HCT116 (cell line): Measurements from ENCODE around the gene IGFBP6.

Source experiments
- CEBPB ChIP-seq: IDR thresholded peaks from 2 replicates; pipeline ENCODE4 v1.6.1; 2012; ENCODE audit warnings: low read depth
- EGR1 ChIP-seq: IDR thresholded peaks from 2 replicates; pipeline ENCODE4 v1.6.1; 2012; ENCODE audit warnings: low read depth
- EZH2 ChIP-seq: fragments of 200-600 bp; sonication (generic); IDR thresholded peaks from 2 replicates; pipeline ENCODE4 v1.6.1; 2017; ENCODE audit warnings: antibody characterized with exemption, mixed run types
- EZH2phosphoT487 ChIP-seq: fragments of 200-600 bp; IDR thresholded peaks from 2 replicates; pipeline ENCODE4 v1.6.1; 2018; ENCODE audit warnings: antibody characterized with exemption, borderline replicate concordance
- JUND ChIP-seq: IDR thresholded peaks from 2 replicates; pipeline ENCODE4 v1.6.1; 2012
- POLR2A ChIP-seq: IDR thresholded peaks from 2 replicates; pipeline ENCODE4 v1.7.0; 2011; ENCODE audit warnings: borderline replicate concordance; ENCODE audit not compliant: insufficient read depth, insufficient read length; ENCODE audit errors: extremely low read depth
- RAD21 ChIP-seq: IDR thresholded peaks from 2 replicates; pipeline ENCODE4 v1.6.1; 2012; ENCODE audit warnings: low read depth, mild to moderate bottlenecking
- SP1 ChIP-seq: IDR thresholded peaks from 2 replicates; pipeline ENCODE4 v1.6.1; 2012; ENCODE audit warnings: low read depth
- TF ChIP-seq, protein P1 (sequence below), 3 experiments: fragments of 200-600 bp in 1 of 3; sonication (generic) in 1 of 3; IDR thresholded peaks in 2 of 3; conservative IDR thresholded peaks in 1 of 3; 2 replicates each; pipeline ENCODE4 v1.5.1; 2012 to 2017; ENCODE audit warnings: low read depth in 2 of 3, low read length in 2 of 3, antibody characterized with exemption in 1 of 3, borderline replicate concordance in 1 of 3, control low read depth in 1 of 3, mild to moderate bottlenecking in 1 of 3, mixed read lengths in 1 of 3, mixed run types in 1 of 3, moderate library complexity in 1 of 3; ENCODE audit not compliant: insufficient read depth in 1 of 3

DNA sequence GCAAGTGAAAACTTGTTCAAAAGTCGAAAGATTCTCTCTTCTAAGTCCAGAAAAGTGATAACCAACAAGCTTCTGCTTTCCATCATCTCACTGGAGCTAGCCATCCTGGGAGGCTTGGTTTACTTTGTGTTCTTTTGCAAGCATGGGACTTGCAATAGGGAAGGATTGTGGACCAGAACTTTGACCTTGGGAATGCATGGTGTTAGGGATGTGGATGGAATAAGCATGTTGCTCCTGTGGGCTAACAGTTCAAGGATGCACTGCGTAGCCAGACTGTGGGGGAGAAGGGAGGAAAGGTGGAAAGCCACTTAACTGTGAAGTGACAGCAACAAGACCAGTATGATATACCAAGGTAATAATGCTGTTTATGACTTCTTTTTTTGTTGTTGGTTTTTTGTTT, 34.4 kb downstream of the IGFBP6 start:
- TF ChIP-seq, protein P1, sequence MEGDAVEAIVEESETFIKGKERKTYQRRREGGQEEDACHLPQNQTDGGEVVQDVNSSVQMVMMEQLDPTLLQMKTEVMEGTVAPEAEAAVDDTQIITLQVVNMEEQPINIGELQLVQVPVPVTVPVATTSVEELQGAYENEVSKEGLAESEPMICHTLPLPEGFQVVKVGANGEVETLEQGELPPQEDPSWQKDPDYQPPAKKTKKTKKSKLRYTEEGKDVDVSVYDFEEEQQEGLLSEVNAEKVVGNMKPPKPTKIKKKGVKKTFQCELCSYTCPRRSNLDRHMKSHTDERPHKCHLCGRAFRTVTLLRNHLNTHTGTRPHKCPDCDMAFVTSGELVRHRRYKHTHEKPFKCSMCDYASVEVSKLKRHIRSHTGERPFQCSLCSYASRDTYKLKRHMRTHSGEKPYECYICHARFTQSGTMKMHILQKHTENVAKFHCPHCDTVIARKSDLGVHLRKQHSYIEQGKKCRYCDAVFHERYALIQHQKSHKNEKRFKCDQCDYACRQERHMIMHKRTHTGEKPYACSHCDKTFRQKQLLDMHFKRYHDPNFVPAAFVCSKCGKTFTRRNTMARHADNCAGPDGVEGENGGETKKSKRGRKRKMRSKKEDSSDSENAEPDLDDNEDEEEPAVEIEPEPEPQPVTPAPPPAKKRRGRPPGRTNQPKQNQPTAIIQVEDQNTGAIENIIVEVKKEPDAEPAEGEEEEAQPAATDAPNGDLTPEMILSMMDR (IDR thresholded peaks at IDR 0.05 in 2 of 3, conservative IDR thresholded peaks at IDR 0.05 in 1 of 3; ENCODE audit: borderline replicate concordance in 1 of 3, insufficient read depth in 1 of 3, low read depth in 2 of 3, low read length in 2 of 3), result no peak
- TF ChIP-seq SP1, result no peak
- TF ChIP-seq CEBPB, result no peak
- no peak for TF ChIP-seq EZH2
- no peak for TF ChIP-seq RAD21
- no peak for TF ChIP-seq POLR2A
- no peak for TF ChIP-seq EZH2phosphoT487
- no peak for TF ChIP-seq EGR1
- TF ChIP-seq JUND, result no peak
